GM19240 (cell line): Measurements from ENCODE around the gene LAPTM4A.
"Not testable (repeated sequence)": the region's sequence is repeated elsewhere in the genome, so short reads cannot be mapped to it uniquely, and the experiment has no call there.

Experiments used
- DNase-seq: peaks from one replicate; pipeline ENCODE4 v3.0.0; 2011; ENCODE audit warnings: low spot score; ENCODE audit not compliant: insufficient read length

Gene LAPTM4A

DNA sequence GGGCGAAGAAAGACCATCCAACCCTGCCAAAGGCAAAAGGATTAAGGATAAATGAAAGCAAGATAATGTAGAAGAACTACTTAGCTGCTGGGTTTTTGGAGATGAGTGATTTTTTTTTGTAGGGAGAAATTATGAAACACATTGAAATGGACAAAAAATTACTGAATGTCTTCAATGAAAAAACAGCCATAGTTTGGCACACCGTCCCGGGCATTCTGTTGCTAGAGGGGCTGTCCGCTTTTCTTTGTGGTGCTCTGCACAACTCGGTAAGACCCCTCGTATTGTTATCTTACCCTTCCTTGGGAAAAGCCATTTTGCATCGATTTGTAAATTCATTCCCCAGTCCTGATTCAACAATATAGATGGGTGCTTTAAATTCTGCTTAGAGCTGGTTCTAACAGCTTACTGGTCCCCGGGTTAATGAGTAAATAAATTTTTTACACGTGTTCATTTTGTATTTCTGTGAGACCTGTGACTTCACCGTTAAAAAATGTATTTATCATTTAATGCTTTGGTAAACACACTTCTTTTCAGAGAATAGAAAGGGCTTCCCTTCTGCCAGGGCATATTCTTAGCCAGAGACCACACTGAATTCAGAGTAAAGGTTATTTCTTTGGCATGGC is 912 bp upstream of the LAPTM4A start:
- no peak for DNase-seq

DNA sequence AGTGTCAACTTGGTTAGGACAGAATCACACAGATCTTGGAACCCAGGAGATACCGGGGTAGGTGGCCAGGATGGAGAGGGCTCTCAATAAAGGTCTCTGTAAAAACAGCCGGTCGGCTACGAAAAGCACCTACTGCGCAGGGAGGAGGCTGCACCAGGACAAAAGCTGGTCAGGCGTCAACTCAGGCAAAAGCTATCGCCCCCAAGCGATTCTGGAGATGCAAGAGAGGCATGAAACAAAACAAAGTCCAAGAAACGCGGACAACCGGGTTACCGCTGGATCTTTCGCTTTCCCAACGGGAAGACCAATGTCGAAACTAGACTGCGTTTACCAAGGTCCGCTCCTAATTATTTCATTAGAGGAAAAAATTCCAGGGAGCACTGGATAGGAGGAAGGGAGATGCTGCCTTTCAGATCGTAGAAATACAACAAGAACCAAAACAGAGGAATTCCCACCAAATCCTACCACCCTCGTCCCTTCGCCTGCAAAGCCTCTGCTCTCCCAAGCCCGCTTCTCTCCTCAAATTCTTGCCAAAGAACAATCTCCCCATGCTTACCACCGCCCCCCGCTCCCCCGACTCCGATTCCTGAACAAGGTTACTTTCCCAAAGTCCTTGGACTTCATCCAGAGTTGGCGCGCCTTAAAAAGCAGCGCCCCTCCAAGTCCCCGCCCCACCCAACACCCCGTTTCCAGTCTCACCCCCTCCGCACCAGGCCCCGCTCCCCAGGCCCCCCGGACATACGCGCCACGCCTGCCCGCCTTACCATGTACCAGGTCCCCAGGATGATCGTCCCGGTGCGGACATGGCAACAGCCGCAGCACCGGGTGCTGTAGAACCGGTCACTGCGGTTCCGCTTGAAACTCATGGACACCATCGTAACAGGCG is 539 bp downstream of the LAPTM4A start:
- DNase-seq, result no peak

DNA sequence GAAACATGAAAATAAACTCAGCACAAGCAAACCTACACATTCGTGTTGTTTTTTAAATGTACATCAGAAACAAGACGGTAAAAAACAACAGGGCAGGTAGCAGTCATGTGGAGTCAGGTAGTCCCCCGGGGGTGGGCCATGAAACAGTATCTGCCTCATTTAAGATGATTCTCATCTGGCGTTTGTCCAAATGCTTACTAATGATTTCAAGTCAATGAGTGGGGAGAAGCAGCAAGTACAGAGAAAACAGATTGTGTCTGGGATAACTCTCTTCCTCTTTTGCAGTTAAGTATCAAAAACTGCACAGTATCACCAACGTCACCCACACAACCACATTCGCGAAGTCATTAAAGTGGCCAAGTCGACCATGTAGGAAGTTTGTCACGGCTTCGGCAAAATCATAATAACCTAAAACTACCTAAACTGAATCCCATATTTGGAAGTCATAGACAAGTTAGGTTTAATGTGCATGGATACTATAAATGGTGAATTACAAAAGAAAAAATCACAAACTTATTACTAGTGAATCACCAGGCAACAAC is 1.3 kb downstream of the LAPTM4A start:
- DNase-seq, result no peak

GRCh38 chr2:20049637-20050036 is 1.8 kb downstream of the LAPTM4A start:
- DNase-seq, result no peak

- DNase-seq, result no peak
Measured at GRCh38 chr2:20048488-20049448, 2.7 kb downstream of the LAPTM4A start.

- not testable (repeated sequence) for DNase-seq
Measured at GRCh38 chr2:20045712-20046292, 5.6 kb downstream of the LAPTM4A start.

GRCh38 chr2:20044778-20045177 is 6.7 kb downstream of the LAPTM4A start:
- no peak for DNase-seq

GRCh38 chr2:20042531-20042930 is 8.9 kb downstream of the LAPTM4A start:
- DNase-seq, result no peak

DNA sequence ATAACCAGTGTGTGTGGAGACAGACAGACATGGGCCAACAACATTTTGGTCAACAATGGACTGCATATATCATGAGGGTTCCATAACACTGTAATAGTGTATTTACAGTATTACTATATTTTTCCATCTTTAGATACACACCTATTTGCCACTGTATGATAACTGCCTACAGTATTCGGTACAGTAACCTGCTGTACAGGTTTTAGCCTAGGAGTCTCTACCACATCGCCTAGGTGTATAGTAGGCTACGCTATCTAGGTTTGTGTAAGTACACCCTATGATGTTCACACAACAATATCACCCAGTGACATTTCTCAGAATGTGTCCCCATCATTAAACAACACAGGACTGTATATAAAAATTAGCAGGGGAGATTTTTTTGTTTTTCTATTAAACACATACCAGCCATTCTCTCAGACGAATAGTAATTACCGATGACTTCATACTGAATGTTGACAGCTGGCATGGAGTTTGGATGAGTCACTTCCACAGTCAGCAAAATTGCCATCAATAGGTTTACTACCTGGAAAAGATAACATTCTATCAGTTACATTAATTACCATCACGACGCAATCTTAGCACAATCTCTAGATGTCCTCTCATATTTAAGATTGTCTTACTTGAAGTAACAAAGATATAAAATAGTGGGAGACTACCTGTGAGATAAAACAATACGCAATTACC is 10.8 kb downstream of the LAPTM4A start:
- no peak for DNase-seq

DNA sequence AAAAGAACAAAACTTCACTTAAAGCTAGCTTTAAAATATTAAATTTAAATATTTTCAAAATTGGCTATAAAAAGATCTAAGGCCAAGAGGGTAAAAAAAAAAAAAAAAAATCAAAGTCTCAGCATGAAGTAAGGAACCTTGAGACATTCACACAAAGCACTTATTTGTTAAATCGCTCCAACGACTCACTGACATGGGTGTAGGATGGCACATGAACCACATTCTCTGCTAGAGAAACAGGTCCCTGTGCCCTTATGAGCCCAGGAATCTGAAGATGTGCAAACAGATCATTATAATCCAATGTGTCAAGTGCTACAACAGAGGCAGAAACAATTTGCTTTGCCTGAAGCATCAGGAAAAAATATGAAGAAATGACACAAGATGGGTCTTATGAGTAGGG is 13.8 kb downstream of the LAPTM4A start:
- DNase-seq, result no peak

DNA sequence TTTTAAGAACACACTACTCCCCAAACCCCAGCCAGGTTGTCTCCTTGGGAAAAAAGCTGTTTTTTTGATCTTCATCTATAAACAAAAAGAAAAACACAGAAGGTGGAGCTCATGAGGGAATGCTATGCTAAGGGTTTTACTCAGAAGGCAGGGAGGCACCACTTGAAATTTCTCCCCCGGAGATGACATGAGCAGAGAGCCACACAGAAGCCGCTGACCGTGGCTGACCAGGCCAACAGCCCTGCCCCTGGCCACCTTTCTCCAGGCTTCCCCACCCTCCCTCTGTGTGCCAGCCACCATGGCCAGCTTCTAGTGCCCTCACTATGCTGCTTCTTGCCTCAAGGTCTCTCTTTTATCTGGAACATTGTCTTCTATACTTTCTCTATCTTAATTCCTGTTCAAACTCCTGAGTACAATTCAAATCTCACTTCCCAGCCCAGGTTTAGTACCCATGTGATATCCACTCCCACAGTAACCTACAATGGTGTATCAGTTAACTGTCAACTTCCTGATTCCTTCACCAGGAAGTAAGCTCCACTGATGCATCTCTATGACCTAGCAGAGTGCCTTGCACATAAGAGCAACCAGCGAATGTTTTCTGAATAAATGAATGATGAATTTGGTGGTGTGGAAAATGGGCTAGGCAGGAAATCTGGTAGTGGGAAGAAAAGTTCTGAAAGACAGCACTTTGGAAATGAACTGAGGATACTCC is 15.3 kb downstream of the LAPTM4A start:
- no peak for DNase-seq

DNA sequence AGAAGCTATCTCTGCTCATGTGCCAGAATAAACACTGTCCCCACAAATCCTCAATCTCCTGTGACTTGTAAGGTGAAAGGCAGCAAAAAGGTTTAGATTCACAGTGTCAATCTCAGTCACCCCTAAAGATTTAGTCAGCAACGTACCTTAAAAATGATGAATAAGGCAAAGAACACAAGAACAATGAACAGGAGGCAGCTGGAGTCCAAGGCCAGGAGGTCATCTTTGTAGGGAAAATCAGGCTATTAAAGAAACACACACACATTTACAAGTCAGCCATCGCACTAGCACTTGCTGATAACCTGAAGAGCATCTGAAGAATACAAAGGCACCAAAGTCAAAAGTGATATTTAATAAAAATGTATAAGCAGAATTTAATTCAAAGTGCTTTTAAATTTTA is 16.6 kb downstream of the LAPTM4A start:
- DNase-seq, result no peak

- no peak for DNase-seq
Measured at GRCh38 chr2:20034218-20034617, 17.2 kb downstream of the LAPTM4A start.

DNA sequence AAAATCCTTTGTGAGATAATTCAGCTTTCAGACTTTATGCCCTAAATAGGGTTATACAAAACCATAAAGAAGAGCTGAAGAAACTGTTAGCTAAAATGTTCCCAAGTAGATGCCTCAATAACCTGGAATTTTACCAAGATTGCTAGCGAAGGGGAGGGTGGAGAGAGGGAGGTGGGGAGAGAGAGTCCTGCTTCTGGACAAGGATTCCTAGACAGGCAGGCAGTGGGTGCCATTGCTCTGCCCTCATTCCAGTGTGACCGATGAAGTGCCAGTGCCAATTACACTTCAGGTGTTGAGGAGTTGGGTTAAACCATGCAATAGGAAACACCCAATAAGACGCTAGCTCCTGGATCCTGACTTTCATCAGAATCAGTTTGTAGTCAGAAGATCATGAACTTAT is 18.1 kb downstream of the LAPTM4A start:
- no peak for DNase-seq

DNA sequence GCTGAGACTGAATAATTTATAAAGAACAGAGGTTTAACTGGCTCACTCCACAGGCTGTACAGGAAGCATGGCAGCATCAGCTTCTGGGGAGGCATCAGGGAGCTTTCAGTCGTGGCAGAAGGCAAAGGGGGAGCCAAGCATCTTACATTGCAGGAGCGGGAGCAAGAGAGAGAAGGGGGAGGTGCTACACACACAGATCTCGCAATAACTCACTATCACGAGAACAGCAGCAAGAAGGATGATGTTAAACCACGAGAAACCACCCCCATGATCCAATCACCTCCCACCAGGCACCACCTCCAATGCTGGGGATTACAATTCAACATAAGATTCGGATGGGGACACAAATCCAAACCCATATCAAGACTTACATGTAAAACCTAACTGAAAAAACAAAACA is 21.2 kb downstream of the LAPTM4A start:
- no peak for DNase-seq

DNA sequence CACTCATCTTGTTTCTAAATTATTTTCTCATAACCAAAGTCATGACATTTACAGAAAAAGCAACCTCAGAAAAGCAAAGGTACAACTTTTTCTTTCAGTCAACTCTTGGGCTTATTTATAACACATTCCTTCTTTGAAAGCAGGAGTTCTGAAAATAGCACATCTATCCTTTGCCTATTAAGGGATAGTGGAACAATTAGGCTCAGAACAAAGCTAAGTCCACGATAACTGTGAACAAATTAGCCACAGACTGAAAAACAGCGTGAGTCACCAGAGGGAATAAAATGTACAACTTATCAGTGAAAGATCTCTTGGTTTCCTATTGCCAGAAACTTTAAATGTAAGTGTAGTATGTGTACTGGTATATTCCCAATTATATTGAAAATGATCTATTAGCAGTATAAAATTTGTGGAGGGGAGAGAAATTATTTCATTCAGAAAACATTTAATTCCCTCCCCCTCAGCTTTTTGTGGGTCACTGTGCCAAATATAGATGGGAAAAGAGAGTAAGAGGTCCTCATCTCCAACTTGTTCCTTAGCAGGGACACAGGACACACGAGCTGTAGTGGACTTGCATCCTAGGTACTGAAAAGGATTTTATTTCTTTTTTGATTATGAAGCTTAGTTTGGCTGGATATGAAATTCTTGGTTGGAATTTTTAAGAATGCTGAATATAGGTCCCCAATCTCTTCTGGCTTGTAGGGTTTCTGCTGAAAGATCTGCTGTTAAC is 23.6 kb downstream of the LAPTM4A start:
- DNase-seq, result no peak

DNA sequence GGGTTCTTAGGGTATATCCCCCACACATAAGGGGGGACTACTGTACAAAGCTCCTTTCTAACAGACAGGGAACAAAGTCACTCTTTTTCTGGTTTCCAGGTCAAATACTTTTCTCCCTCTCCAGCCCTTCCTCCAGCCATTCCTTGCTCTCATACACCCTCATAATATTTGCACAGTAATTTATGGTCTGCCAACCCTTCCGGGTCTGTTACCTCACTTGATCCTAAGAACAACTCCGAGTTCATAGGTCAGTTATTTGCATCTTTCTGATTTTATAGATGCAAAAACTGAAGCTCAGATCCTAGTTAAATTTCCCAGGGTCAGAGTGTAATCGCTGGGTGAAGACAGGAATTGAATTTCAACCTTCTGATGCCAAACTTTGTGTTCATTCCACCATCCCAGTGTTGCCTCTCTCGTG is 24.2 kb downstream of the LAPTM4A start:
- no peak for DNase-seq

DNA sequence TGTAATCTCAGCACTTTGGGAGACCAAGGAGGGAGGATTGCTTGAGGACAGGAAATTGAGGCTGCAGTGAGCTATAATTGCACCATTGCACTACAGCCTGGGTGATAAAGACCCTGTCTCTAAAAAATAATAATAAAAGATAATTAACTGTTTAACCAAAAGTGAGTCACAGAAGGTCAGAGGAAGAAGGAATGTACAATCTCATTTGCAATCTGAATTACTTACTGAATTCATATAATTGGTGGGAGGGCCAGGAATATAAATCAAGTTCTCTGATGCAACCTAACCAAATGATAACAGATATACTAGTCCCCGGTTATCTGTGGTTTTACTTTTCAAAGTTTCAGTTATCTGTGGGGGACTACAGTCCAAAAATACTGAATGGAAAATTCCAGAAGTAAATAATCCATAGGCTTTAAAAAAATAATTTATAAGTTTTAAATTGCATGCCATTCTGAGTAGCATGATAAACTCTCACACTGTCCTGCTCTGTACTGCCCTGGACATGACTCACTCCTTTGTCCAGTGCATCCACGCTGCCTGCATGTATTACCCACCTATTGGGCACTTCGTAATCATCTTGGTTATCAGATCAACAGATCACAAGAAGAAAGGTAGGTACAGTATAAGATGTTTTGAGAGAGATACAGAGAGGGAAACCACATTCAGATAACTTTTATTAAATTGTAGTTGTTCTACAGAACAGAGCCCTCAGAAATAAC is 26.2 kb downstream of the LAPTM4A start:
- DNase-seq, result no peak

- DNase-seq, result no peak
Measured at GRCh38 chr2:20023688-20024087, 27.7 kb downstream of the LAPTM4A start.
